ENCODE measurements around the gene HCN2.
"Not testable (repeated sequence)": the region's sequence is repeated elsewhere in the genome, so short reads cannot be mapped to it uniquely, and the experiment has no call there.

The HCN2 gene

GRCh38 chr19:572140-572742, 17.4 kb upstream of the HCN2 start, which contains the start of gene BSG:
Gene BSG, plus strand, starts transcription at chr19:572596. Its CDS starts 39 bp downstream, at chr19:572635.
- peak; percentile 98 for DNase-seq

DNA sequence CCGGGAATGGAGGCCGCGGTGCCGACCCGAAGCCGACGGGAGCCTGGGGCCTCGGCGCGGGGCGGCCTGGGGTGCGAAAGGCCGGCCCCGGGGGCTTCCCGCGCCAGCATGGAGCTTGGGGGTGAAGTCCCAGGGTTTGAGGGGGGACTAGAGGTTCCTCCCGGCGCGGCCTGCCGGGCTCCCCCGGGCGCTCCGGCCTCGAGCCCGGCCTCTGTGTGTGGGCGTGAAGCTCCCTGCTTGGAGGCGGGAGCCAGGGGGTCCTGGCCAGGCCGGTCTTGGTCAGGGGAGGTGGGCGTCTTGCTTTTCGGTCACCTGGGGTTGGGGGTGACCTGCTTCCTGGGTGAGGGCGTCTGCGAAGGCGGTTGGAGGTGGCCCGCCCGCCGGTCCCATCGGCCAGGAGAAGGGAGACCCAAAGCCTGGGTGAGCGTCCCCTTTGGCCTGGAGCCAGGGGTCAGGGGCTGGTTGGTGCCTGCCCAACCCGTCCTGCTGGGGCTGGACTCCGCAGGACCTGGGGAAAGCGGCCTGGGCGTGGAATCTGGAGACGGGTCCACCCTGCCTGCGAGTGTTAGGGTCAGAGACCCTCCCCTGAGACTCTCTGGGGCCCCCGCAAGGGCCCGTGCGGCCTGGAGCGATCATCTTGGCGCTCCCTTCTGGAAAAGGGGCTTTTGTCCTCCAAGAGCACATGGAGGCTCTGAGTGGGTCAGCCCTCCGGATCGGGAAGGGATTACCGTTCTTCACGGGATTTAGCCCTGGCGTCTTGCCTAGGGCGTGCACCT, 16.8 kb upstream of the HCN2 start:
- DNase-seq: no peak

DNA sequence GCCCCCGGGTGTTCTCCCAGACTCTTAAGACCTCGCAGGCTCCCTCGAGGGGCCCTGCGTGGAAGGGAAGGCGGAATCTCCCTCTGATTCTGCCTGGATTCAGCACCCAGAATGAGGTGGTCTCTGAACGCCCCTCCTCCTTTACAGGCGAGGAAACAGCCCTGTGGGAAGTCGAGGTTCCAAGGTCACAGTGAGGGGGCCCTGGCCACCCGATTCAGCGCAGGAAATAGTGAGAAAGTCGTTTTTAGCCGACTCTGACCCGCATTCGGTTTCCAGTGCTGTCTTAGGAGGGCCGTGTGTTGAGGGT, 16.2 kb upstream of the HCN2 start:
- no peak for DNase-seq

DNA sequence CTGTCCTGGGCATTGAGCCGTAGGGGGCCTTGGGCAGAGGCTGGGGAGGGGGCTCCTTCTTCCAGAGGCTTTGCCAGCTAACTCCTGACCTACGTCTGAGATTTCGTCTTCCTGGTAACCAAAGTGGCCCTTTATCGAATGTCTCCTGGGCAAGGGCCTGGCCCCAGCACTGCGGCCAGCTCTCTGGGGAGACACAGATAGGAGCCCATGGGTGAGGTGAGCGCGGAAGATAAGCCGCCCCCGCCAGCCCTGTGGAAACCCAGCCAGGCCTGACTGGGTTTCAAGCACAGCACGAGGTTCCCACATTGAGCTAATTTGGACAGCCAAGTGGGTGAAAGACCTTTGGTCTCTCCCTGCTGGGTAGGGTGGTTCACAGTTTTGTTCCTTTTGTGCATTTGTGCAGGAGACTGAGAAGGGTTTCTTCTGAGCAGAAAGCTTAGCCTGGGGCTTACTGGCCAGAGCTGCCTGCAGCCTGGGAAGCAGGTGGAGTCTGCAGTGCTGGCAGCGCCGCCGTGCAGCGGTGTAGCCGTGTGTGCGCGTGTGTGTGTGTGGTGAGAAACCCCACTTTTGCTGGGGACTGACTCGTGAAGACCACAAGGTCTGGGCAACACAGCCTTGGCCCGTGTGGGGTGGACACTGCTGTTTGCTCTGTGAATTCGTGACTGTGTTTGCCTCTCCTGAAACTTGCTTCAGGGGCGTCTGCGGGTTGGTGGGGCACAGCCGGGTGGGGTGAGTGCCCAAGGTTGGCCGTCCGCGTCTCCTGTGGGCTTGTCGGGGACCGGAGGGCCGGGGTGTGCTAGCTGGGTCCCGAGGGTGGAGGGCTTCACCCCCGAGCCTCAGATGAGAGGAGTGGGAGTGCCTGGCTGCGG, 14.8 kb upstream of the HCN2 start:
- DNase-seq: no peak

DNA sequence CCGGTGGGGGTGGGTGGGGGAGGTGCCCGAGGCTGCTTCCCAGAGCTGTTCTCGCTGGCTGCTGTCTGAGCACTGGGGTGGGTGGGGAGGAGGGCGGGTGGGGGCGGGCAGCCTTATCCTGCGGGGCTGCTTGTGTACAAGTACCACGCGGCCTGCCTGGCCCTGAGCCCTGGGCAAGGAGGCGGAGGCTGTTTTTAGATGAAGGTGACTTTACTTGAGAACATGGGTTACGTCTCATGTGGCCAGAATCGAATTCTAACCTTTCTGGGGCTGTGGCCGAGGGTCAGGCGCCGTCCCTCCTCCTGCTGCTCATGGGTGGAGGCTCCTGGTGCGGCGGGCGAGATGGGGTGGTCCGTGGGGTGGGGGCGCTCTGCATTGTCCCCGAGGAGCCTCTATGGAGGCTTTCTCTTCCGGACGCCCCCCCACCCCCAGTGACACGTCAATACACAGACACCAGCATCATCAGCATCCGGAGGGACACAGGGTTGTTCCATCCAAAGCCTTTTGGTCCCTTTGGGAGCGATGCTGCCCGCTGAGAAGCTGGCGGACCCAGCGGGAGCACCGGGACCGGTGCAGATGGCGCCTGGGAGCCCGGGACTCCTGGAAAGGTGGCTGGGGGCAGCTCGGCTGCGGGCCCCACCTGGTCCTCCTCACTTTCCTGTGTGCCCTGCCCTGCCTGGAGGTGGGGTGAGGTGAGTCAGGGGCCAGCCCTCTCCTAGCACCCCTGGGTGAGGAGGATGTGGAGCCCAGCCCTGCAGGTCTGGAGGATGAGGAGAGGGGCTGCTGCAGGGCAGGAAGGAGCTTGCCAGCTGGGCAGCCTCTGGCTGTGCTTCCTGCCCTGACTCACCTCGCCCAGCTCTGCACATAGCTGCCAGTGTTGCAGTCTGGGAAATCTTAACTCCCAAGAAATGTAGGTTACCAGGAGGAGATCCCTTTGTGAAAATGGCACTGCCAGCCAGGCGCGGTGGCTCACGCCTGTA, 13.9 kb upstream of the HCN2 start:
- DNase-seq: no peak

- DNase-seq: no peak
These were observed 12.8 kb upstream of the HCN2 start for GRCh38 chr19:576768-577438.

GRCh38 chr19:577439-578392, 12.0 kb upstream of the HCN2 start:
- no peak for DNase-seq

GRCh38 chr19:579111-579841, 10.4 kb upstream of the HCN2 start:
- DNase-seq: no peak

GRCh38 chr19:579842-580155, 9.9 kb upstream of the HCN2 start:
- DNase-seq: no peak

DNA sequence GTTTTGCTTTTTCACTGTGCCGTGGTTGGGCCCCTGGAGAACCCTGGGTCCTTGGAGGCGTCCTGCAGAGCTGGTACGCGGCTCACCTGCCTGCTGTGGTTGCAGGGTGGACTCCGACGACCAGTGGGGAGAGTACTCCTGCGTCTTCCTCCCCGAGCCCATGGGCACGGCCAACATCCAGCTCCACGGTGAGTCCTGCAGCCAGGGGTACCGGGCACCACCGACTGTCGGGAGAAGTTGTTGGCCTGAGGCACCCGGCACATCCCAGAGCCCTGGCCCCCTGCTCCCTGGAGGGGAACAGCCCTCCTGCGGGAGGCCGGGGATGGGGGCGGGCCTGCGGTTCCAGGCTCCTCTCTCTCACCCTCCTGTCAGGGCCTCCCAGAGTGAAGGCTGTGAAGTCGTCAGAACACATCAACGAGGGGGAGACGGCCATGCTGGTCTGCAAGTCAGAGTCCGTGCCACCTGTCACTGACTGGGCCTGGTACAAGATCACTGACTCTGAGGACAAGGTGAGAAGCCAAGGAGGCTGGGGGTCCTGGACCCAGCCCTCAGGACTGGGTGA, 9.3 kb upstream of the HCN2 start:
- no peak for DNase-seq

DNA sequence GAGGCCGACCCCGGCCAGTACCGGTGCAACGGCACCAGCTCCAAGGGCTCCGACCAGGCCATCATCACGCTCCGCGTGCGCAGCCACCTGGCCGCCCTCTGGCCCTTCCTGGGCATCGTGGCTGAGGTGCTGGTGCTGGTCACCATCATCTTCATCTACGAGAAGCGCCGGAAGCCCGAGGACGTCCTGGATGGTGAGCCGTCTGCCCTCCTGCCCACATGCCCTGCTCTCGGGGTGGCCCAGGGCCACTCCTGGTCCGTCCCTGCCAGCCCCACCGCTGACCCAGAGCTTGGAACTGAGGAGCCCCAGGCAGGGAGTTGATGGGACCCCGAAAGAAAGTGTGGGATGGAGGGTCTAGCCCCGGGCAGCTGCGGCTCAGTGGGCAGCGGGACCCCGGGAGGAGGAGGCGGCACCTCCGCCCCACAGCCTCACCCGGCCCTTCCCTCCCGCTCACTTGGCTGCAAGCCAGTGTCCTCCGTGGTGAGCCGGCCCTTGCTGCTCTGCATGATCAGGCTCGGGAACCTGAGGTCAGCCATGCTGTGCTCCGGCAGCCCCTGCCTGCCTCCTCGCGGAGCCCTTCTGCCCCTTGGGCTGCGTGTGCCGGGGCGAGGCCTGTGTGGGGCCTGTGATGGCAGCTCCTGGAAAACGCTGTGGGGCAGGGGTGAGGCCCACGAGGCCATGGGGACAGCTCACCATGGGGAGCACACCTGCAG, 8.1 kb upstream of the HCN2 start:
- no peak for DNase-seq

- no peak for DNase-seq
These were observed 7.0 kb upstream of the HCN2 start for GRCh38 chr19:582497-583197.

DNA sequence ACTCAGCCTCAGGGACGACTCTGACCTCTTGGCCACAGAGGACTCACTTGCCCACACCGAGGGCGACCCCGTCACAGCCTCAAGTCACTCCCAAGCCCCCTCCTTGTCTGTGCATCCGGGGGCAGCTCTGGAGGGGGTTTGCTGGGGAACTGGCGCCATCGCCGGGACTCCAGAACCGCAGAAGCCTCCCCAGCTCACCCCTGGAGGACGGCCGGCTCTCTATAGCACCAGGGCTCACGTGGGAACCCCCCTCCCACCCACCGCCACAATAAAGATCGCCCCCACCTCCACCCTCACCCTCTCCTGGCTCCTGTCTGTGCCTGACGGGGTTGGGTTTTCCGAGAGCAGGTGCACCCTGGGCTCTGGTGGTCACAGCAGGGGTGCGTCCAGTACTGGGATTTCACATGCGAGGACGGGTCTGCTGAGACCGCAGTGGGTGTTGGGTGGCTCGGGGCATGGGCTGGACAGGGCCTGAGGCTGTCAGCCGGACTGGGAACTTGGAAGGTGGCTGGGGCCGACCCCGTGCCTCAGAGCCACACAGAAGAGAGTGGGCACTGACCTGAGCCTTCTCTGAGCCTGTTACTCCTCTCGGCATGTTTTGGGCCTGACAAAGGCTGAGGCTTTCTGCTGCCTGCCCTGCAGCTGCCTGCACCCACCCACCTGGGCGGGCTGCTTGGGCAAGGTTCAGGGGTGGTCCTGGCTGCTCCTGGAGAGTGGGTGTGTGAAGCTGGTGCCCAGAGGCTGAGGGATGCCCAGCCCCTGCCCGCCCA, 6.3 kb upstream of the HCN2 start:
- no peak for DNase-seq

- DNase-seq: no peak
These were observed 5.8 kb upstream of the HCN2 start for GRCh38 chr19:583968-584239.

GRCh38 chr19:584240-585001, 5.3 kb upstream of the HCN2 start:
- DNase-seq: peak; percentile 63

DNA sequence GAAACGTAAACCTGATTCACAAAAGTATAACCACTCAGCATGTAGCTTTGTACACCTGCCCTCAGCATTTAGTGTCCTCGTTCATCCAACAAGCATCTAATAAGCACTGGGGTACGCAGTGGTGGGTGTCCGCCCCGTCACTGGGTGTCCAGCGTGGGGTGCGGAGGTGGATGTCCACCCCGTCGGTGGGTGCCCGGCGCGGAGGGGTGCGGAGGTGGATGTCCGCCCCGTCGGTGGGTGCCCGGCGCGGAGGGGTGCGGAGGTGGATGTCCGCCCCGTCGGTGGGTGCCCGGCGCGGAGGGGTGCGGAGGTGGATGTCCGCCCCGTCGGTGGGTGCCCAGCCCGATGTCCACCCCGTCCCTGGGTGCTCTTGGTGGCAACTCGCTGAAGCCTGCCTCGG, 4.5 kb upstream of the HCN2 start:
- DNase-seq: not testable (repeated sequence)

GRCh38 chr19:585551-586110, 4.0 kb upstream of the HCN2 start:
- no peak for DNase-seq
